Measurements from ENCODE around the gene PDE4C.

DNA sequence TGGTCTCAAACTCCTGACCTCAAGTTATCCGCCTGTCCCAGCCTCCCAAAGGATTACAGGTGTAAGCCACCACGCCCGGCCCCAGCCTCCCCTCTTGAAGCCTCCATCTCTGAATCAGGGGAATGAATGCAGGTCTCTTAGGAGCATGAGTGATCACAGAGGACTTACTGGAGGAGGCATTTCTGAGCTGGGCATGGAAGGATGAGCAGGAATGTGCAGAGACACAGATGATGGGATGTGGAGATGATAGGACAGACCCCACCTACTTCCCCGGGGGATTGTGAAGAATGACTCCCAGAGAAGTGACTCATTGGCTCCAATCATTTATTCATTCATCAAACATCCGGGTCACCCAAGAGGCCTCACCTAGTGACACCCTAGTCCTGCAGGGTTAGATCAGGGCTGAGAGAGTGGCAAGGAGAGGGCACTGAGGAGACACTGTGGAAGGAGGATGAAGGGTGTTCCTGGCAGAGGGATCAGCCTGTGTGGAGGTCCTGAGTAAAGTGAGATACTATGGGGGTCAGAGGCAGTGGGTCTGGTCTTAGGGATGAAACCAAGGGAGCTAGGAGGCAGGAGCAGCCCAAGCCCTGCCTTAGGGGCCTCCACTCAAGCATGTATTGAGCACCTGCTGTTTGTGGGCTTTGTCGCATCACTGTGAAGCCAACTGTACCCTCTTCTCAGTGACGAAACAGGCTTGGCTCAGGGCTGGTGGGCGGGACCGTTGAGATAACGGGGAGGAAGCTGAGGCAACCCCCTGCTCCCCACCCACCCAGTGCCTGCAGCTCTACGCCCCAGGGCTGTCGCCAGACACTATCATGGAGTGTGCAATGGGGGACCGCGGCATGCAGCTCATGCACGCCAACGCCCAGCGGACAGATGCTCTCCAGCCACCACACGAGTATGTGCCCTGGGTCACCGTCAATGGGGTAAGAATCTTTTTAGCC, 49.6 kb downstream of the PDE4C start:
- TF ChIP-seq POLR2A (IDR thresholded peaks at IDR 0.05) (no peak), CTCF (IDR thresholded peaks at IDR 0.05) (no peak)

All from lower leg skin (tissue), 3 donors.